KMS-11 (cell line): ENCODE results near the gene LRRC58.

Experiments used
- H2AFZ ChIP-seq: fragments of 200-600 bp; sonication (generic); 2 replicates; pipeline ENCODE4 v1.6.1; 2016; ENCODE audit warnings: antibody characterized with exemption, mixed run types, low read depth
- H3K27ac ChIP-seq: fragments of 200-600 bp; sonication (generic); 2 replicates; pipeline ENCODE4 v1.6.1; 2016; ENCODE audit warnings: mild to moderate bottlenecking, mixed run types
- H3K27me3 ChIP-seq: fragments of 200-600 bp; sonication (generic); 2 replicates; pipeline ENCODE4 v1.6.1; 2017; ENCODE audit warnings: mild to moderate bottlenecking, low read depth, mixed run types, moderate library complexity; ENCODE audit not compliant: insufficient read depth
- H3K36me3 ChIP-seq: fragments of 200-600 bp; sonication (generic); 2 replicates; pipeline ENCODE4 v1.6.1; 2017; ENCODE audit warnings: mild to moderate bottlenecking, mixed run types; ENCODE audit not compliant: insufficient read depth
- H3K4me1 ChIP-seq: fragments of 200-600 bp; sonication (generic); 2 replicates; pipeline ENCODE4 v1.6.1; 2016; ENCODE audit warnings: mild to moderate bottlenecking, low read depth, mixed run types; ENCODE audit not compliant: poor library complexity, severe bottlenecking
- H3K4me2 ChIP-seq: fragments of 200-600 bp; sonication (generic); 2 replicates; pipeline ENCODE4 v1.7.0; 2016; ENCODE audit warnings: mild to moderate bottlenecking, mixed run types
- H3K4me3 ChIP-seq: fragments of 200-600 bp; sonication (generic); IDR thresholded peaks from 2 replicates; pipeline ENCODE4 v1.6.1; 2017; ENCODE audit warnings: low read depth, low read length, mixed read lengths; ENCODE audit not compliant: insufficient read depth
- H3K79me2 ChIP-seq: fragments of 200-600 bp; sonication (generic); 2 replicates; pipeline ENCODE4 v1.6.1; 2016; ENCODE audit warnings: low read depth, mixed run types; ENCODE audit not compliant: insufficient read depth
- H3K9ac ChIP-seq: fragments of 200-600 bp; sonication (generic); 2 replicates; pipeline ENCODE4 v1.6.1; 2016; ENCODE audit warnings: mild to moderate bottlenecking, mixed run types
- H4K20me1 ChIP-seq: fragments of 200-600 bp; sonication (generic); 2 replicates; pipeline ENCODE4 v1.6.1; 2016; ENCODE audit warnings: mild to moderate bottlenecking, mixed run types; ENCODE audit not compliant: insufficient read depth
- TF ChIP-seq, protein P1 (sequence below): fragments of 200-600 bp; sonication (generic); conservative IDR thresholded peaks from 2 replicates; pipeline ENCODE4 v1.6.1; 2017; ENCODE audit warnings: low read depth, mild to moderate bottlenecking, antibody characterized with exemption, low read length, moderate library complexity, mixed read lengths

Gene LRRC58

DNA sequence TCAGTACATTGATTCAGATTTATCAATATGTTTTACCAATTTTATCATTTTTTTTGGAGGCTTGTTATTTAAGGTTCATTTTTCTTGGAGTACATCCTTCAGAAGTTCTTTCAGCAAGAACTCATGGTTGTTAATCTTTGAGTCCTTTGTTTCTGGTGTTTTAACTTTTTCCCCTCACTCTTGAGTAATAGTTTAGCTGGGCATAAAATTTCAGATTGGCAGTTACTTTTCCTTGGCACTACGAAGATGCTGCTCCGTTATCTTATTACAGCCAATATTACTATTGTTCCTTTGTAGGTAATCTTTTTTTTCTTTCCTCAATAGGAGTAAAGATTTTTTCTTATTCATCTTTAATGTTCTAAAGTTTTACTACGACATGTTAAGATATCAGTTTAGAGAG, 9.8 kb downstream of the LRRC58 start:
- Histone ChIP-seq H3K9ac (no peak overlapping the region), H3K36me3 (no peaks in the 10 kb centered on the region; the same call in 1 of the 2 replicates), H3K79me2 (peaks cover 89% of the 10 kb centered on the region), H2AFZ (no peak overlapping the region), H3K4me2 (no peak overlapping the region), H3K27ac (no peak overlapping the region), H3K27me3 (no peaks in the 10 kb centered on the region), H3K4me3 (no peak overlapping the region), H4K20me1 (peaks cover 6% of the 10 kb centered on the region; the same call in 1 of the 2 replicates), H3K4me1 (peaks cover 2% of the 10 kb centered on the region)
- TF ChIP-seq, protein P1, sequence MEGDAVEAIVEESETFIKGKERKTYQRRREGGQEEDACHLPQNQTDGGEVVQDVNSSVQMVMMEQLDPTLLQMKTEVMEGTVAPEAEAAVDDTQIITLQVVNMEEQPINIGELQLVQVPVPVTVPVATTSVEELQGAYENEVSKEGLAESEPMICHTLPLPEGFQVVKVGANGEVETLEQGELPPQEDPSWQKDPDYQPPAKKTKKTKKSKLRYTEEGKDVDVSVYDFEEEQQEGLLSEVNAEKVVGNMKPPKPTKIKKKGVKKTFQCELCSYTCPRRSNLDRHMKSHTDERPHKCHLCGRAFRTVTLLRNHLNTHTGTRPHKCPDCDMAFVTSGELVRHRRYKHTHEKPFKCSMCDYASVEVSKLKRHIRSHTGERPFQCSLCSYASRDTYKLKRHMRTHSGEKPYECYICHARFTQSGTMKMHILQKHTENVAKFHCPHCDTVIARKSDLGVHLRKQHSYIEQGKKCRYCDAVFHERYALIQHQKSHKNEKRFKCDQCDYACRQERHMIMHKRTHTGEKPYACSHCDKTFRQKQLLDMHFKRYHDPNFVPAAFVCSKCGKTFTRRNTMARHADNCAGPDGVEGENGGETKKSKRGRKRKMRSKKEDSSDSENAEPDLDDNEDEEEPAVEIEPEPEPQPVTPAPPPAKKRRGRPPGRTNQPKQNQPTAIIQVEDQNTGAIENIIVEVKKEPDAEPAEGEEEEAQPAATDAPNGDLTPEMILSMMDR = no peak

DNA sequence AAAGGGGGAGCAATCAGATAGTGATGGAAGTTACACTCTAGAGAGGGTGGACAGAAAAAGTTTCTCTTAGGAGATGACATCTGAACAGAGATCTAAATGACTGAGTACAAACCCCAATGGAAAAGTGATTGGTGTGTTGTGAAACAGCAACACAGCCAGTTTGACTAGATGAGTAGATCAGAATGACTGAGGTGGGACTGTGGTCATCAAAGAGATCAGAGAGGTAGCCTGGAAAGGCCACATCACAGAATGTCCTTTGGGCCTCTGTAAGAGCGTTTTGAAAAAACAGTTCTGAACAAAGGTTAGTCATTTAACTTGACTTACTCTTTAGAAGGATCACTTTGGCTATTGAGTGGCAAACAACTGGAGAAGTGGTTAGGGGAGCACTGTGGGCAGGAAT, 10.6 kb downstream of the LRRC58 start:
- H2AFZ ChIP-seq = no peak overlapping the region
- H4K20me1 ChIP-seq = peaks cover 6% of the 10 kb centered on the region; the same call in 1 of the 2 replicates
- H3K79me2 ChIP-seq = peaks cover 80% of the 10 kb centered on the region
- no peak overlapping the region for H3K4me3 ChIP-seq
- H3K36me3 ChIP-seq = no peaks in the 10 kb centered on the region; the same call in 1 of the 2 replicates
- TF ChIP-seq, protein P1 = no peak
- H3K4me1 ChIP-seq = no peaks in the 10 kb centered on the region
- no peak overlapping the region for H3K9ac ChIP-seq
- H3K27me3 ChIP-seq = no peaks in the 10 kb centered on the region
- H3K4me2 ChIP-seq = no peak overlapping the region
- H3K27ac ChIP-seq = no peak overlapping the region

DNA sequence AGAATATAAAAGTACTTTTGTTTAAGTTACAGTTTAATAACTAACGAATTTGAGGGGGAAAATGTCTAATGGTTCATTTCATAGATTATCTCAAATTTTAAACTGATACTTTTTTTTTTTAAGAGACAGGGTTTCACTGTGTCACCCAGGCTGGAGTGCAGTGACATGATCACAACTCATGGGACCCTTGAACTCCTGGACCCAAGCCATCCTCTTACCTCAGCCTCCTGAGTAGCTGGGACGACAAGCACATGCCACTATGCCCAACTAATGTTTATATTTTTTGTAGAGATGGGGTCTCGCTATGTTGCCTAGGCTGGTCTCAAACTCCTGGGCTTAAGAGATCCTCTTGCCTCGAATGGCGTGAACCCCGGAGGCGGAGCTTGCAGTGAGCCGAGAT, 16.5 kb downstream of the LRRC58 start:
- Histone ChIP-seq H3K27ac (no peak overlapping the region), H3K27me3 (no peaks in the 10 kb centered on the region), H3K4me1 (no peaks in the 10 kb centered on the region), H3K79me2 (peaks cover 22% of the 10 kb centered on the region; the same call in 1 of the 2 replicates), H2AFZ (no peak overlapping the region), H3K36me3 (peaks cover 6% of the 10 kb centered on the region; the same call in 1 of the 2 replicates), H3K4me3 (no peak overlapping the region), H3K4me2 (no peak overlapping the region), H4K20me1 (peaks cover 6% of the 10 kb centered on the region; the same call in 1 of the 2 replicates), H3K9ac (no peak overlapping the region)
- TF ChIP-seq, protein P1 = no peak

DNA sequence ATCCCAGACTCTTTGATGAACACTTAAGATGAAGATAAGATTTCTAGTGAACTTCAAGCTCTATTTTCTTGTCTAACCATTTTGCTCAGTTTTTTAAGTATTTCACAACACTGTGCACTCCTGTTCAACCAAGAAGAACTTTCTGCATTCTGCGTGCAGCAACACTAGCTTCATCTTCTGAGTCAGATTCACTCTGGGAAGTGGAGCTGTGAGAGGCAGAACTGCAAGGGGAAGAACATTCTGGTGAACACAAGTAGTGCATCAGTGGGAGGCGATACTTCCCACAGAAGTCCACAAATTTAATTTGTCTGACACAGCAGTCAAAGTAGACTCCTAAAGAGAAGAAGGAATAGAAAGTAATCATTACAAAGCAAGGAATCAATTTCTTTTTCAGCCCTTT, 18.1 kb downstream of the LRRC58 start:
- Histone ChIP-seq H3K36me3 (peaks cover 6% of the 10 kb centered on the region; the same call in 1 of the 2 replicates), H2AFZ (no peak overlapping the region)
- TF ChIP-seq, protein P1 = no peak

More for the DNA sequence above, 18.1 kb downstream of the LRRC58 start:
- Histone ChIP-seq H3K27ac (no peak overlapping the region), H3K4me2 (no peak overlapping the region), H3K4me1 (no peaks in the 10 kb centered on the region), H3K79me2 (peaks cover 10% of the 10 kb centered on the region; the same call in 1 of the 2 replicates), H3K27me3 (no peaks in the 10 kb centered on the region), H3K4me3 (no peak overlapping the region), H3K9ac (no peak overlapping the region), H4K20me1 (peaks cover 6% of the 10 kb centered on the region; the same call in 1 of the 2 replicates)
